ENCODE data around the gene RFX4. TPM values are rescaled to one million over a fixed set of nuclear protein-coding genes. Genes with fewer than 3 reads are reported as not detected.

RFX4 gene
- total RNA-seq, 1 experiment from 2014 or later, result not detected

DNA sequence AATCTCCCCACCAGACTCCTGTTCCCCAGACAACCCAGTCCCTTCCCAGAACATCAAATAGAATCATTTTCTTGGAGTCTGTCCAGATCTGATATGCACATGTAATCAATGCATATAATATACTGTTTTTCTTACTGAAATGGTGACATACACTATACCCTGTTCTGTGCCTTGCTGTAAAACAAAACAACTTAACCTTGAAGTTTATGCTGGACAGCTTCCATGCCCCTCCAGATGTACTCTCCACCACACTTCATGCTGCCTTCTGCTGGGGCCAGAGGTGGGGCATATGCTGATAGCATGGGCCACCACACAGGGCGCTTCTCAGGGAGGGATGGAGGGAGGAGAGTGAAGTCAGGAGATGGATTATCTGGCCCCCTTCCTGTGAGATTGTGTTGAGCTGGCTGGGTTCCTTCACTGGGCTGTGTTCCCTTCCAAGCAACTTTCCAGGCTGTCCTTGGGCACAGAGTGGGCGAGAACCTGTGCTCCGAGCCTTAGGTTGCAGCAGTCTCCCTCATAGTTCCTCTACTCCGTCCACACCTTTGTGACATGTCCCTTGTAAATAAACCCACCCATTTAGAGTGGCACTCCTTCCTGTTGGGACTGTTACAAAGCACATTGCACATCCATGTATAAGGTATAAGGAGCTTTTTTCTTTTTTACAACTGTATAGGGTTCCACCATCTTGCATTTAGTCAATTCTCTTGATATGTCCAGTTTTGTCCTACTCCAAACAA, 114.0 kb downstream of the RFX4 start:
- no TSS peak for BruUV-seq (replicated peaks)
- Mint-ChIP-seq H3K4me3 (ENCODE audit: low read depth, unreplicated experiment) (no peak overlapping the region), H3K36me3 (ENCODE audit: insufficient read depth, unreplicated experiment) (no peaks in the 10 kb centered on the region), H3K27ac (ENCODE audit: unreplicated experiment) (no peak overlapping the region), H3K9me3 (ENCODE audit: low read depth, unreplicated experiment) (peaks cover 9% of the 10 kb centered on the region), H3K4me1 (ENCODE audit: low read depth, unreplicated experiment) (no peaks in the 10 kb centered on the region), H3K27me3 (ENCODE audit: unreplicated experiment) (no peaks in the 10 kb centered on the region)
- no peak for DNase-seq
- CTCF ChIA-PET, result interaction anchor here (0.7 kb wide), 1 partner anchor 47 kb away, joined by 4 read pairs; no protein-coding TSS in a partner anchor
- intact Hi-C loops (cut with micrococcal nuclease; ENCODE audit: unreplicated experiment), result no loop called here
- TF ChIP-seq CTCF (IDR thresholded peaks at IDR 0.05; ENCODE audit: unreplicated experiment), result no peak

DNA sequence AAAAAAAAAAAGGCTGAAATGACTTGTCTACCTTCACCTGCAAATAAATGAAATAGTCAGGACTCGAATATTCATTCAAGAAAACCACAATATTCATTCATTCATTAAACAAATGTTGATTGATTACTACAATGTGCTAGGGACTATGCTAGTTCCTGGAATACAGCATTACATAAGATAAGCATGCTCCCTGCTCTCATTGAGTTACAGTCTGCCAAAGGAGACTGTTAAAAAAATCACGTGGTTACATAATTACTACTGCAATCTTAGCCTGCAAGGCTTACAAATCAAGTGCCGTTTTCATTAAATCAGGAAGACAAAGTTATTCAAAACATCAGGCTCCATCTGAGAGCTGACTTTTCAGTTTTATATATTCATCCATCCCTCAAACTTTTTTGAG, 121.3 kb downstream of the RFX4 start:
- H3K27ac Mint-ChIP-seq (ENCODE audit: unreplicated experiment), result no peak overlapping the region
- peaks cover 6% of the 10 kb centered on the region for H3K9me3 Mint-ChIP-seq (ENCODE audit: low read depth, unreplicated experiment)
- DNase-seq, result no peak
- TF ChIP-seq CTCF (IDR thresholded peaks at IDR 0.05; ENCODE audit: unreplicated experiment), result no peak
- no peaks in the 10 kb centered on the region for H3K36me3 Mint-ChIP-seq (ENCODE audit: insufficient read depth, unreplicated experiment)
- H3K4me1 Mint-ChIP-seq (ENCODE audit: low read depth, unreplicated experiment), result no peaks in the 10 kb centered on the region
- no peaks in the 10 kb centered on the region for H3K27me3 Mint-ChIP-seq (ENCODE audit: unreplicated experiment)
- CTCF ChIA-PET, result interaction anchor here (1.2 kb wide), 1 partner anchor 32 kb away, joined by 3 read pairs; no protein-coding TSS in a partner anchor
- intact Hi-C loops (cut with micrococcal nuclease; ENCODE audit: unreplicated experiment), result no loop called here
- BruUV-seq (replicated peaks), result no TSS peak
- H3K4me3 Mint-ChIP-seq (ENCODE audit: low read depth, unreplicated experiment), result no peak overlapping the region

- Mint-ChIP-seq H3K27ac (ENCODE audit: unreplicated experiment) (no peak overlapping the region), H3K27me3 (ENCODE audit: unreplicated experiment) (no peaks in the 10 kb centered on the region), H3K36me3 (ENCODE audit: insufficient read depth, unreplicated experiment) (no peaks in the 10 kb centered on the region), H3K4me3 (ENCODE audit: low read depth, unreplicated experiment) (no peak overlapping the region), H3K4me1 (ENCODE audit: low read depth, unreplicated experiment) (no peaks in the 10 kb centered on the region), H3K9me3 (ENCODE audit: low read depth, unreplicated experiment) (peaks cover 6% of the 10 kb centered on the region)
- BruUV-seq (replicated peaks), result no TSS peak
- CTCF ChIA-PET, result no interaction called here
- no peak for TF ChIP-seq CTCF (IDR thresholded peaks at IDR 0.05; ENCODE audit: unreplicated experiment)
- DNase-seq, result no peak
- intact Hi-C loops (cut with micrococcal nuclease; ENCODE audit: unreplicated experiment), result no loop called here
Measured at GRCh38 chr12:106705971-106706370, 123.2 kb downstream of the RFX4 start.

- CTCF ChIA-PET, result no interaction called here
- H3K36me3 Mint-ChIP-seq (ENCODE audit: insufficient read depth, unreplicated experiment), result no peaks in the 10 kb centered on the region
- no peak overlapping the region for H3K27ac Mint-ChIP-seq (ENCODE audit: unreplicated experiment)
- no peak for DNase-seq
- H3K4me1 Mint-ChIP-seq (ENCODE audit: low read depth, unreplicated experiment), result no peaks in the 10 kb centered on the region
- H3K4me3 Mint-ChIP-seq (ENCODE audit: low read depth, unreplicated experiment), result no peak overlapping the region
- H3K27me3 Mint-ChIP-seq (ENCODE audit: unreplicated experiment), result no peaks in the 10 kb centered on the region
- no TSS peak for BruUV-seq (replicated peaks)
- no peaks in the 10 kb centered on the region for H3K9me3 Mint-ChIP-seq (ENCODE audit: low read depth, unreplicated experiment)
- TF ChIP-seq CTCF (IDR thresholded peaks at IDR 0.05; ENCODE audit: unreplicated experiment), result no peak
- intact Hi-C loops (cut with micrococcal nuclease; ENCODE audit: unreplicated experiment), result no loop called here
Measured at GRCh38 chr12:106709068-106709511, 126.3 kb downstream of the RFX4 start.

Measured in Calu3 (cell line).